ENCODE measurements around the gene USP11.
"Not testable (repeated sequence)": the region's sequence is repeated elsewhere in the genome, so short reads cannot be mapped to it uniquely, and the experiment has no call there.

GRCh38 chrX:47284616-47285015, 51.8 kb downstream of the USP11 start:
- not testable (repeated sequence) for TF ChIP-seq CTCF, POLR2A (IDR thresholded peaks at IDR 0.05)
